Adrenal gland (tissue), 5 donors: ENCODE data around the gene FSD1.
A peak's percentile ranks its signal among the peaks of the same experiment; 100 is the strongest.

Experiments used
- CTCF ChIP-seq, 6 experiments: fragments of 450-650 bp in 4 of 6; fragments of 200-600 bp in 2 of 6; sonication (generic) in 1 of 6; IDR thresholded peaks; 1 replicate in 5 of 6; 2 replicates in 1 of 6; pipeline versions ENCODE4 v1.5.1 to v1.8.0; 2016 to 2021; ENCODE audit warnings: antibody characterized with exemption in 6 of 6, mild to moderate bottlenecking in 2 of 6, moderate library complexity in 1 of 6
- POLR2A ChIP-seq, 2 donors: fragments of 450-650 bp; IDR thresholded peaks; one replicate each; pipeline ENCODE4 v1.6.1; 2017; ENCODE audit warnings: antibody characterized with exemption in 2 of 2, mild to moderate bottlenecking in 2 of 2, moderate library complexity in 1 of 2
- donor health status: DM: no; HTN: no; CAD: no.

GRCh38 chr19:4345342-4346019, 41.1 kb downstream of the FSD1 start:
- TF ChIP-seq POLR2A (IDR thresholded peaks at IDR 0.05) = peak in 1 of 2 donors; percentile 35
- no peak for TF ChIP-seq CTCF (IDR thresholded peaks at IDR 0.05)
